Stimulated activated naive B cell treated with anti-CD40 and anti-IgM and Interleukin-4, amounts not matched to agents 10 μg/mL and 1 μg/mL and 100 μg/mL, for 72 hours (primary cell): ENCODE results near the gene LILRA2.
"Not testable (repeated sequence)": the region's sequence is repeated elsewhere in the genome, so short reads cannot be mapped to it uniquely, and the experiment has no call there.

Experiments used
- ATAC-seq, 2 donors: fragments of 150-1000 bp; cut with Tn5 transposase; replicated peaks; 2 replicates each; pipeline ENCODE4 v1.10.0; 2021; ENCODE audit warnings: moderate library complexity in 1 of 2
- DNase-seq: peaks from one replicate; pipeline ENCODE4 v3.0.0; 2021
- H3K27ac Mint-ChIP-seq: one replicate; pipeline ENCODE4 v1.8.0; 2022; ENCODE audit warnings: mild to moderate bottlenecking, mixed read lengths
- H3K27me3 Mint-ChIP-seq, 2 donors: one replicate each; pipeline ENCODE4 v1.8.0; 2022; ENCODE audit warnings: mixed read lengths in 2 of 2
- H3K36me3 Mint-ChIP-seq, 2 donors: one replicate each; pipeline ENCODE4 v1.8.0; 2022; ENCODE audit warnings: mixed read lengths in 2 of 2, mild to moderate bottlenecking in 1 of 2
- H3K4me1 Mint-ChIP-seq, 2 donors: one replicate each; pipeline ENCODE4 v1.8.0; 2022; ENCODE audit warnings: mixed read lengths in 2 of 2, mild to moderate bottlenecking in 1 of 2
- H3K4me3 Mint-ChIP-seq, 2 donors: one replicate each; pipeline ENCODE4 v1.8.0; 2022; ENCODE audit warnings: mild to moderate bottlenecking in 2 of 2, mixed read lengths in 2 of 2, moderate library complexity in 1 of 2
- H3K9me3 Mint-ChIP-seq, 2 donors: one replicate each; pipeline ENCODE4 v1.8.0; 2022; ENCODE audit warnings: mixed read lengths in 2 of 2, mild to moderate bottlenecking in 1 of 2

The LILRA2 gene

GRCh38 chr19:54552913-54553310 is 20.7 kb upstream of the LILRA2 start:
- Mint-ChIP-seq H3K27ac (no peak overlapping the region), H3K4me1 (peaks cover 10 to 17% of the 10 kb centered on the region in 2 donors), H3K4me3 (no peak overlapping the region), H3K27me3 (peaks cover 8 to 11% of the 10 kb centered on the region in 2 donors), H3K36me3 (no peaks in the 10 kb centered on the region), H3K9me3 (peaks cover 0 to 1% of the 10 kb centered on the region in 2 donors)
- ATAC-seq (no peak), DNase-seq (no peak)

- Mint-ChIP-seq H3K36me3 (no peaks in the 10 kb centered on the region), H3K27me3 (peaks cover 8 to 18% of the 10 kb centered on the region in 2 donors), H3K4me1 (peaks cover 10 to 17% of the 10 kb centered on the region in 2 donors), H3K27ac (no peak overlapping the region), H3K4me3 (no peak overlapping the region), H3K9me3 (peaks cover 0 to 1% of the 10 kb centered on the region in 2 donors)
- ATAC-seq = no peak
- no peak for DNase-seq
Measured at GRCh38 chr19:54554006-54554405, 19.6 kb upstream of the LILRA2 start.

- Mint-ChIP-seq H3K9me3 (peaks cover 0 to 1% of the 10 kb centered on the region in 2 donors), H3K4me1 (peaks cover 10 to 17% of the 10 kb centered on the region in 2 donors), H3K27me3 (peaks cover 8 to 21% of the 10 kb centered on the region in 2 donors), H3K27ac (no peak overlapping the region), H3K36me3 (no peaks in the 10 kb centered on the region), H3K4me3 (no peak overlapping the region)
- no peak for DNase-seq
- ATAC-seq = no peak
Measured at GRCh38 chr19:54554896-54555295, 18.7 kb upstream of the LILRA2 start.

- Mint-ChIP-seq H3K9me3 (peaks cover 0 to 1% of the 10 kb centered on the region in 2 donors), H3K4me1 (peaks cover 10 to 13% of the 10 kb centered on the region in 2 donors), H3K4me3 (no peak overlapping the region), H3K27me3 (peaks cover 8 to 21% of the 10 kb centered on the region in 2 donors), H3K27ac (no peak overlapping the region), H3K36me3 (no peaks in the 10 kb centered on the region)
- ATAC-seq = no peak
- no peak for DNase-seq
Measured at GRCh38 chr19:54556194-54556593, 17.4 kb upstream of the LILRA2 start.

GRCh38 chr19:54558339-54558738 is 15.3 kb upstream of the LILRA2 start:
- no peak overlapping the region for H3K27ac Mint-ChIP-seq
- H3K36me3 Mint-ChIP-seq = no peaks in the 10 kb centered on the region
- no peak for ATAC-seq
- H3K4me3 Mint-ChIP-seq = no peak overlapping the region
- no peaks in the 10 kb centered on the region for H3K4me1 Mint-ChIP-seq
- H3K27me3 Mint-ChIP-seq = peaks cover 0 to 24% of the 10 kb centered on the region in 2 donors
- no peaks in the 10 kb centered on the region for H3K9me3 Mint-ChIP-seq
- DNase-seq = no peak

GRCh38 chr19:54560881-54561385 is 12.7 kb upstream of the LILRA2 start:
- no peak overlapping the region for H3K4me3 Mint-ChIP-seq
- peaks cover 0 to 22% of the 10 kb centered on the region in 2 donors for H3K27me3 Mint-ChIP-seq
- H3K27ac Mint-ChIP-seq = no peak overlapping the region
- ATAC-seq (no peak), DNase-seq (no peak)
- H3K4me1 Mint-ChIP-seq = no peaks in the 10 kb centered on the region
- no peaks in the 10 kb centered on the region for H3K9me3 Mint-ChIP-seq
- no peaks in the 10 kb centered on the region for H3K36me3 Mint-ChIP-seq

GRCh38 chr19:54561840-54562239 is 11.8 kb upstream of the LILRA2 start:
- Mint-ChIP-seq H3K27me3 (peaks cover 0 to 21% of the 10 kb centered on the region in 2 donors), H3K27ac (no peak overlapping the region), H3K36me3 (no peaks in the 10 kb centered on the region), H3K9me3 (no peaks in the 10 kb centered on the region), H3K4me3 (no peak overlapping the region), H3K4me1 (no peaks in the 10 kb centered on the region)
- DNase-seq (no peak), ATAC-seq (no peak)

GRCh38 chr19:54563206-54563605 is 10.4 kb upstream of the LILRA2 start:
- H3K27me3 Mint-ChIP-seq = peaks cover 0 to 21% of the 10 kb centered on the region in 2 donors

GRCh38 chr19:54570316-54570715 is 3.3 kb upstream of the LILRA2 start:
- ATAC-seq (no peak), DNase-seq (no peak)
- peaks cover 0 to 3% of the 10 kb centered on the region in 2 donors for H3K27me3 Mint-ChIP-seq
- H3K9me3 Mint-ChIP-seq = no peaks in the 10 kb centered on the region
- peaks cover 33 to 50% of the 10 kb centered on the region in 2 donors for H3K4me1 Mint-ChIP-seq
- H3K4me3 Mint-ChIP-seq = no peak overlapping the region
- H3K27ac Mint-ChIP-seq = no peak overlapping the region
- no peaks in the 10 kb centered on the region for H3K36me3 Mint-ChIP-seq

More at GRCh38 chr19:54563206-54563605, 10.4 kb upstream of the LILRA2 start:
- not testable (repeated sequence) for DNase-seq, H3K4me1 Mint-ChIP-seq, H3K27ac Mint-ChIP-seq, H3K36me3 Mint-ChIP-seq, H3K4me3 Mint-ChIP-seq, ATAC-seq, H3K9me3 Mint-ChIP-seq

GRCh38 chr19:54571715-54572615 is 1.6 kb upstream of the LILRA2 start:
- Mint-ChIP-seq H3K4me3 (peak overlapping the region; percentile 62 to 69), H3K4me1 (peaks cover 33 to 52% of the 10 kb centered on the region in 2 donors)
- H3K27ac Mint-ChIP-seq, DNase-seq, H3K36me3 Mint-ChIP-seq, H3K27me3 Mint-ChIP-seq, H3K9me3 Mint-ChIP-seq: not testable (repeated sequence)
- ATAC-seq = peak; percentile 56

GRCh38 chr19:54572696-54573311 is 786 bp upstream of the LILRA2 start:
- ATAC-seq = peak; percentile 42 to 44
- H3K27ac Mint-ChIP-seq = peak overlapping the region; percentile 87
- H3K36me3 Mint-ChIP-seq = peaks cover 0 to 3% of the 10 kb centered on the region in 2 donors
- H3K9me3 Mint-ChIP-seq = no peaks in the 10 kb centered on the region
- peaks cover 0 to 8% of the 10 kb centered on the region in 2 donors for H3K27me3 Mint-ChIP-seq
- H3K4me1 Mint-ChIP-seq = peaks cover 31 to 46% of the 10 kb centered on the region in 2 donors
- DNase-seq = no peak
- H3K4me3 Mint-ChIP-seq = peak overlapping the region; percentile 62 to 69

- Mint-ChIP-seq H3K9me3 (no peaks in the 10 kb centered on the region), H3K4me3 (peak overlapping the region; percentile 29 to 62), H3K4me1 (peaks cover 26 to 38% of the 10 kb centered on the region in 2 donors), H3K36me3 (peaks cover 0 to 3% of the 10 kb centered on the region in 2 donors), H3K27me3 (peaks cover 0 to 8% of the 10 kb centered on the region in 2 donors), H3K27ac (peak overlapping the region; percentile 92)
- ATAC-seq = no peak
- no peak for DNase-seq
Measured at GRCh38 chr19:54574051-54574450, 461 bp downstream of the LILRA2 start.

GRCh38 chr19:54574527-54575056 is 1.0 kb downstream of the LILRA2 start:
- Mint-ChIP-seq H3K4me3 (no peak overlapping the region), H3K9me3 (no peaks in the 10 kb centered on the region), H3K27ac (peak overlapping the region; percentile 71), H3K27me3 (peaks cover 0 to 8% of the 10 kb centered on the region in 2 donors), H3K4me1 (peaks cover 26 to 38% of the 10 kb centered on the region in 2 donors), H3K36me3 (peaks cover 0 to 3% of the 10 kb centered on the region in 2 donors)
- DNase-seq (no peak), ATAC-seq (no peak)

GRCh38 chr19:54575205-54575604 is 1.6 kb downstream of the LILRA2 start:
- not testable (repeated sequence) for H3K27ac Mint-ChIP-seq, H3K4me3 Mint-ChIP-seq, H3K36me3 Mint-ChIP-seq, DNase-seq, H3K9me3 Mint-ChIP-seq, H3K27me3 Mint-ChIP-seq, ATAC-seq
- peaks cover 26 to 38% of the 10 kb centered on the region in 2 donors for H3K4me1 Mint-ChIP-seq
